ENCODE data around the gene LZTS2.

- TF ChIP-seq CTCF (IDR thresholded peaks at IDR 0.05; ENCODE audit: low read depth, low read length, missing input control) (no peak), HNF4A (conservative IDR thresholded peaks at IDR 0.05) (no peak), RXRA (IDR thresholded peaks at IDR 0.05) (no peak), ATF3 (IDR thresholded peaks at IDR 0.05) (no peak)
Observed at GRCh38 chr10:100967332-100967731, 32.3 kb upstream of the LZTS2 start.
